ENCODE results near the gene NOL9. TPM values are rescaled to one million over a fixed set of nuclear protein-coding genes. Genes with fewer than 3 reads are reported as not detected.

The NOL9 gene
- total RNA-seq, 4 donors from 2014 or later, result 17.9 to 30.9 (median 26.0) TPM

- no peak overlapping the region for H3K4me3 ChIP-seq
- TF ChIP-seq EP300 (IDR thresholded peaks at IDR 0.05) (no peak), POLR2A (IDR thresholded peaks at IDR 0.05) (no peak), CTCF (IDR thresholded peaks at IDR 0.05) (no peak)
- no peak overlapping the region for H3K27ac ChIP-seq
- H3K9me3 ChIP-seq, result no peaks in the 10 kb centered on the region
- H3K36me3 ChIP-seq, result peaks cover 0 to 4% (median 0%) of the 10 kb centered on the region in 3 donors
- peaks cover 0 to 25% of the 10 kb centered on the region in 2 donors for H3K27me3 ChIP-seq
- no peak for DNase-seq (ENCODE audit: low spot score in 2 of 2)
- H3K4me1 ChIP-seq, result peaks cover 0 to 24% (median 9%) of the 10 kb centered on the region in 4 donors
- 88% methylated on average over 5 of the region's 5 CpGs for WGBS, 2 donors
Measured at GRCh38 chr1:6481820-6482219, 72.5 kb downstream of the NOL9 start.

DNA sequence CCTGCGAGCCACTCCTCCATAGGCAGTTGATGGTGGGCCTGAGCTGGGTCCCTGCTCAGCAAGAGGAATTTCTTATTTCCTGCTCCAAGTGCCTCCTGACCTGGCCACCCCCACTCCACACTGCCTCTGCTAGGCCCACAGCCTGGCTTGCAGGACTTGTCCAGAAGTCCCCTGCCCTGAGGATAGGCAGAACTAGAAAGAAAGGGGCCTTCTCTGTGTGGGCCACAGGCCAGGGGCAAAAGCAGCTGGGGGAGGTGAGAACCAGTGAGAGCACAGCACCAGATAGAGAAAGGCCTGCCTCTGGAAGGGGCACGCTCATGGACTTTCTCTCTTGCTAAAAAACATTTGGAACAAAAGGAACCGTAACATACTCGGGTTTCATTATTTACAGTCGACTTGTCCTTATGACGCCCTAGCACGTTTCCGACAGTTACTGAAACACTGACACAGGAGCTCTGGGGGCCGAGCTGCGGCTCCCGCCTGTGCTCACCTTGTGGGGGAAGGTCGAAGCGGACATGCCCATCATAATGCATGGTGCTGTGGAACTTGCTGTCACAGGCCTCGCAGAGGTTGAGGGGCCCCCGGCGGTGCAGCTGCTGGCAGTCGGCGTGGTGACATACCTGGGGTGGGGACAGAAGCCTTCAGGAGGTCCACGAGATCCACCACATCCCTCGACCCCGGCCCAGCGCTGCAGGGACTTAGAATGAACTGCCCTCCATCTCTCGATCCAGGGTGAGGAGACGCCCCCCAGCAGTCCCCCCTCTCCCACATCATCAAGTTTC is 77.1 kb downstream of the NOL9 start:
- Histone ChIP-seq H3K4me3 (no peak overlapping the region), H3K4me1 (peaks cover 0 to 5% (median 0%) of the 10 kb centered on the region in 4 donors), H3K27ac (no peak overlapping the region), H3K27me3 (no peaks in the 10 kb centered on the region), H3K9me3 (no peaks in the 10 kb centered on the region), H3K36me3 (peaks cover 0 to 35% (median 0%) of the 10 kb centered on the region in 3 donors)
- DNase-seq (ENCODE audit: low spot score in 2 of 2), result no peak
- 78 to 82% methylated on average over 24 of the region's 24 CpGs for WGBS, 2 donors
- no peak for TF ChIP-seq CTCF (IDR thresholded peaks at IDR 0.05)
- no peak for TF ChIP-seq EP300 (IDR thresholded peaks at IDR 0.05)
- no peak for TF ChIP-seq POLR2A (IDR thresholded peaks at IDR 0.05)

GRCh38 chr1:6476483-6476882 is 77.8 kb downstream of the NOL9 start:
- H3K36me3 ChIP-seq, result peaks cover 0 to 43% (median 0%) of the 10 kb centered on the region in 3 donors
- DNase-seq (ENCODE audit: low spot score in 2 of 2), result no peak
- no peak overlapping the region for H3K4me3 ChIP-seq
- no peak overlapping the region for H3K27ac ChIP-seq
- H3K27me3 ChIP-seq, result no peaks in the 10 kb centered on the region
- TF ChIP-seq POLR2A (IDR thresholded peaks at IDR 0.05) (no peak), EP300 (IDR thresholded peaks at IDR 0.05) (no peak), CTCF (IDR thresholded peaks at IDR 0.05) (no peak)
- peaks cover 0 to 5% (median 0%) of the 10 kb centered on the region in 4 donors for H3K4me1 ChIP-seq
- 83 to 94% methylated on average over 5 of the region's 5 CpGs for WGBS, 2 donors
- no peaks in the 10 kb centered on the region for H3K9me3 ChIP-seq

GRCh38 chr1:6475381-6476133 is 78.8 kb downstream of the NOL9 start:
- DNase-seq (ENCODE audit: low spot score in 2 of 2), result peak in 1 of 2 donors; percentile 46
- TF ChIP-seq EP300 (IDR thresholded peaks at IDR 0.05) (no peak), CTCF (IDR thresholded peaks at IDR 0.05) (peak; percentile 88 to 92 (median 89))
- H3K4me3 ChIP-seq, result no peak overlapping the region
- peaks cover 0 to 5% (median 0%) of the 10 kb centered on the region in 4 donors for H3K4me1 ChIP-seq
- H3K36me3 ChIP-seq, result peaks cover 0 to 52% (median 0%) of the 10 kb centered on the region in 3 donors
- H3K27ac ChIP-seq, result no peak overlapping the region
- no peaks in the 10 kb centered on the region for H3K9me3 ChIP-seq
- H3K27me3 ChIP-seq, result no peaks in the 10 kb centered on the region
- 32 to 35% methylated on average over 27 to 31 of the region's 33 CpGs for WGBS, 2 donors

DNA sequence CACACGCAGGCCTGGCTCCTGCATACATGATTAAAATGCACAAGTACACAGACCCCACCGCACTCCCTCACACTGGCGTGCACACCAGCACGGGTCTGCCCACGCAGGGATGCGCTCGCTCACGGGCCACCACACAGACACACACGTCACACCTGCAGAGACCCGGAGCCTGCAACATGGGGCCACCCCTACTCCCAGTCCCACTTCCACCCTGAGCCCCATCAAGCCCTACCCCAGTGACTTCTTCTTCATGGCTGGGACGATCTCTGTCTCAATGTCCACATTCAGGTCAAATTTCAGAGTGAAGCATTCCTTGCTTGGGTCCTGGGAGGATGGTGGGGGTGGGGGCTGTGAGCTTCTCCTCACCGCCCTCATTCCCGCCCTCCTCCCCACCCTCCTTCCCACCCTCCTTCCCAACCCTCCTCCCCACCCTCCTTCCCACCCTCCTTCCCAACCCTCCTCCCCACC is 79.5 kb downstream of the NOL9 start:
- H3K27me3 ChIP-seq, result no peaks in the 10 kb centered on the region
- H3K4me1 ChIP-seq, result peaks cover 0 to 5% (median 0%) of the 10 kb centered on the region in 4 donors
- no peaks in the 10 kb centered on the region for H3K9me3 ChIP-seq
- no peak for DNase-seq (ENCODE audit: low spot score in 2 of 2)
- TF ChIP-seq CTCF (IDR thresholded peaks at IDR 0.05) (no peak), EP300 (IDR thresholded peaks at IDR 0.05) (no peak), POLR2A (IDR thresholded peaks at IDR 0.05) (no peak)
- H3K27ac ChIP-seq, result no peak overlapping the region
- H3K4me3 ChIP-seq, result no peak overlapping the region
- H3K36me3 ChIP-seq, result peaks cover 0 to 59% (median 0%) of the 10 kb centered on the region in 3 donors
- 76 to 87% methylated on average over 12 to 13 of the region's 13 CpGs for WGBS, 2 donors

Data from tibial nerve (tissue), 4 donors.